DOHH2 (cell line): ENCODE data around the gene ADRA2B.

ENCODE experiments used
- H3F3A ChIP-seq: fragments of 200-600 bp; sonication (generic), shearing (Covaris generic); 2 replicates; pipeline ENCODE4 v1.6.0; 2016; ENCODE audit warnings: antibody characterized with exemption, mild to moderate bottlenecking; ENCODE audit not compliant: control insufficient read depth, insufficient read depth
- H3K27ac ChIP-seq: fragments of 200-600 bp; sonication (generic); 2 replicates; pipeline ENCODE4 v1.5.1; 2014; ENCODE audit warnings: low read depth, mild to moderate bottlenecking, low read length, moderate library complexity
- H3K27me3 ChIP-seq: fragments of 200-600 bp; sonication (generic); 2 replicates; pipeline ENCODE4 v1.6.1; 2014; ENCODE audit warnings: mild to moderate bottlenecking, low read length, mixed read lengths; ENCODE audit not compliant: control insufficient read depth
- H3K36me3 ChIP-seq: fragments of 200-600 bp; sonication (generic); 2 replicates; pipeline ENCODE4 v1.6.1; 2014; ENCODE audit warnings: mild to moderate bottlenecking, low read length, moderate library complexity, mixed read lengths; ENCODE audit not compliant: control insufficient read depth
- H3K4me1 ChIP-seq: fragments of 200-600 bp; sonication (generic); 2 replicates; pipeline ENCODE4 v1.6.1; 2014; ENCODE audit warnings: mild to moderate bottlenecking, low read length, mixed read lengths; ENCODE audit not compliant: control insufficient read depth
- H3K4me2 ChIP-seq: fragments of 200-600 bp; sonication (generic); 2 replicates; pipeline ENCODE4 v1.6.0; 2014; ENCODE audit warnings: mild to moderate bottlenecking, low read length, moderate library complexity
- H3K4me3 ChIP-seq: fragments of 200-600 bp; sonication (generic); 2 replicates; pipeline ENCODE4 v1.5.1; 2014; ENCODE audit warnings: mild to moderate bottlenecking, low read length, mixed read lengths
- H3K79me2 ChIP-seq: fragments of 200-600 bp; sonication (generic); 2 replicates; pipeline ENCODE4 v1.6.1; 2014; ENCODE audit warnings: mild to moderate bottlenecking, low read length, mixed read lengths; ENCODE audit not compliant: control insufficient read depth
- H3K9me2 ChIP-seq: fragments of 200-600 bp; sonication (generic); replicated peaks from 2 replicates; pipeline ENCODE4 v1.6.1; 2014; ENCODE audit warnings: mild to moderate bottlenecking, low read length, mixed read lengths; ENCODE audit not compliant: control insufficient read depth
- H3K9me3 ChIP-seq: fragments of 200-600 bp; sonication (generic); 2 replicates; pipeline ENCODE4 v1.6.1; 2014; ENCODE audit warnings: antibody characterized with exemption, low read length, mixed read lengths; ENCODE audit not compliant: control insufficient read depth, insufficient read depth
- H4K20me1 ChIP-seq: fragments of 200-600 bp; sonication (generic); 2 replicates; pipeline ENCODE4 v1.6.0; 2014; ENCODE audit warnings: low read depth, mild to moderate bottlenecking, antibody characterized with exemption, low read length, moderate library complexity; ENCODE audit not compliant: control insufficient read depth, insufficient read depth
- EZH2phosphoT487 ChIP-seq: fragments of 200-600 bp; sonication (generic); IDR thresholded peaks from 2 replicates; pipeline ENCODE4 v1.6.1; 2017; ENCODE audit warnings: borderline replicate concordance, mild to moderate bottlenecking, antibody characterized with exemption, low read length, moderate library complexity, mixed read lengths
- TF ChIP-seq, protein P1 (sequence below): fragments of 200-600 bp; sonication (generic); IDR thresholded peaks from one replicate; pipeline ENCODE4 v1.5.1; 2014; ENCODE audit warnings: antibody characterized with exemption, mild to moderate bottlenecking, low read depth, low read length; ENCODE audit not compliant: poor library complexity, severe bottlenecking

Gene ADRA2B

DNA sequence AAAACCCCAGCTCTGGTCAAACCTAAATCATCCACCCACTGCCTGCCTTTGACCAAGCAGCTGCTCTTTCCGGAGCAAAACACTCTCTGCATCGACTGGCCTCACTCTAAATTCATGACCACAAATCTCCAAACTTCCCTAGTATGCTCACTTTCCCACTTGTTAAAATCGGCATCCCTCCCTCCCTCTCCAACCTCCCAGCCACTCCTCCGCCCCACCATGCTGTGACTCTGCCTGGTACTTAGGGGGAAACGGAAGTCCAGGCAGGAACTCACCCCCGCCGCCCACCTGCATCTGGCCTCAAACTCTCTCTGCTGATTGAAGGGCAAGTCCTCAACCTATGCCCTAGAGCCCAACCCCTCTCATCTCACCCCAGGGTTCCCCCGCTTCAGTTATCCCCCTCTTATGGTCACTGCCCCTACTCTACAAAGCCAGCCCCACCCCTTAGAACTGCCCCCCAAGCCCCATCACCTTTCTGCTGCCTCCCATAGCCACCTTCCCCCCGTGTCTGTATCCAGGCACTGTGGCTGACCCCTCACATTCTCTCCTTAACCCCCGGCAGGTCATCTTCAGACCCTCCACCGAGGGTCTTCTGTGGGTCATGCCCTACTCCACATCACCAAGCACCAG is 3.8 kb upstream of the ADRA2B start:
- Histone ChIP-seq H3K36me3 (no peaks in the 10 kb centered on the region), H3K4me1 (peaks cover 25% of the 10 kb centered on the region), H3K79me2 (no peaks in the 10 kb centered on the region), H3K4me3 (no peak overlapping the region), H3F3A (no peaks in the 10 kb centered on the region), H3K9me3 (no peaks in the 10 kb centered on the region), H3K27ac (no peak overlapping the region), H3K27me3 (peaks cover 31% of the 10 kb centered on the region), H4K20me1 (no peaks in the 10 kb centered on the region), H3K9me2 (no peaks in the 10 kb centered on the region), H3K4me2 (no peak overlapping the region)
- TF ChIP-seq, protein P1, sequence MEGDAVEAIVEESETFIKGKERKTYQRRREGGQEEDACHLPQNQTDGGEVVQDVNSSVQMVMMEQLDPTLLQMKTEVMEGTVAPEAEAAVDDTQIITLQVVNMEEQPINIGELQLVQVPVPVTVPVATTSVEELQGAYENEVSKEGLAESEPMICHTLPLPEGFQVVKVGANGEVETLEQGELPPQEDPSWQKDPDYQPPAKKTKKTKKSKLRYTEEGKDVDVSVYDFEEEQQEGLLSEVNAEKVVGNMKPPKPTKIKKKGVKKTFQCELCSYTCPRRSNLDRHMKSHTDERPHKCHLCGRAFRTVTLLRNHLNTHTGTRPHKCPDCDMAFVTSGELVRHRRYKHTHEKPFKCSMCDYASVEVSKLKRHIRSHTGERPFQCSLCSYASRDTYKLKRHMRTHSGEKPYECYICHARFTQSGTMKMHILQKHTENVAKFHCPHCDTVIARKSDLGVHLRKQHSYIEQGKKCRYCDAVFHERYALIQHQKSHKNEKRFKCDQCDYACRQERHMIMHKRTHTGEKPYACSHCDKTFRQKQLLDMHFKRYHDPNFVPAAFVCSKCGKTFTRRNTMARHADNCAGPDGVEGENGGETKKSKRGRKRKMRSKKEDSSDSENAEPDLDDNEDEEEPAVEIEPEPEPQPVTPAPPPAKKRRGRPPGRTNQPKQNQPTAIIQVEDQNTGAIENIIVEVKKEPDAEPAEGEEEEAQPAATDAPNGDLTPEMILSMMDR = no peak
- no peak for TF ChIP-seq EZH2phosphoT487

DNA sequence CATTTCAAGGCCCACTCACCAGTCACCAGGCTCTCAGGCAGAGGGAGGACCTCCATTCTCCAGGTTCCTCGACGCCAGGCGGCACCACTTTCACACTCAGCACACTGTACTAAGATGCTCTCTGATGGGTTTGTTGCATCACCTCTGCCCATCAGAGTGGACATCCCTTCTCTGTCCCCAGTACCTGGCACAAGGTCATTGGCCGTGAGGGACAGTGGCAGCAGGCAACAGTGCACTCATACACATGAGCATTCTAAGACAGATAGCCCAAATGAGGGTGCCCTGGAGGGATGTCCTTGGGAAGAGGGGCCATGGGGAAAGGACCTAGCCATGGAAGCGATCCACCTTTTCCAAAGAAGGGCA is 3.0 kb upstream of the ADRA2B start:
- Histone ChIP-seq H3K4me3 (no peak overlapping the region), H3K27ac (no peak overlapping the region), H3K36me3 (no peaks in the 10 kb centered on the region), H4K20me1 (no peaks in the 10 kb centered on the region), H3K4me1 (peaks cover 25% of the 10 kb centered on the region), H3K4me2 (no peak overlapping the region), H3K9me3 (no peaks in the 10 kb centered on the region), H3F3A (no peaks in the 10 kb centered on the region), H3K27me3 (peaks cover 31% of the 10 kb centered on the region), H3K9me2 (no peaks in the 10 kb centered on the region), H3K79me2 (no peaks in the 10 kb centered on the region)
- no peak for TF ChIP-seq EZH2phosphoT487
- TF ChIP-seq, protein P1 = no peak

DNA sequence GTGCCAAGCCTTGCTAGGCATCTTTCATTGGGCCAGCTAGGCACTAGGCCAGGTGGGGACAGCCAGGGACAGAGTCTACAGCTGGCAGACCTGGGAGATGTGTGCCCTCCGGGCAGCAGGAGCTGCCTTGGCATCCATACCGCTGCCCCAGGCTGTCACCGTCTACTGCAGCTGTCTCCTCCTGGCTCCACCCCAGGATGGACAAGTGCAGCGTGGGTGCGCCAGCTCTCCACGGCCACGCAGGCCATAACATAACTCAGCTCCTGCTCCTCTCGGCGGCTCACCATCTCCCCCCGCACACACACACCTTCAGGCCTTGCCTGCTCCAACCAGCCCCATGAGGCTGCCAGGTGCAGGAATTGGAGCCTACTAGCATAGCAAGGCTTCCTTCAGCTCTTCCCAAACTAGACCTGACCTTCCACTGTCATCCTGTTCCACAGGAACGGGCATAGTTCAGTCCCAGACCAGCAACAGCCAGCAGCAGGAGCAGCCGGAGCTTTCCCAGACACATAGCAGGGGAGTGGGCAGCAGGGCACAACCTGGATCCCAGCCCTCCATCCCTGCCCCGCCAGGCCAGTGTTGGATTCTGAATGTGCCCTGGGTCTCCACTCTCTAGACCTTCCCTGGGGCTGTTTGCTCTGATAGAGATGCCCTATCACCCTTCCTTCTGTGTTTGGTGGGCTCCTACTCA is 2.5 kb upstream of the ADRA2B start:
- Histone ChIP-seq H3K4me3 (no peak overlapping the region), H3K4me2 (no peak overlapping the region), H4K20me1 (no peaks in the 10 kb centered on the region), H3K79me2 (no peaks in the 10 kb centered on the region), H3F3A (no peaks in the 10 kb centered on the region), H3K36me3 (no peaks in the 10 kb centered on the region), H3K4me1 (peaks cover 25% of the 10 kb centered on the region), H3K9me2 (no peaks in the 10 kb centered on the region), H3K27me3 (peaks cover 32% of the 10 kb centered on the region), H3K9me3 (no peaks in the 10 kb centered on the region), H3K27ac (no peak overlapping the region)
- no peak for TF ChIP-seq EZH2phosphoT487
- TF ChIP-seq, protein P1 = no peak
